Inflammatory macrophage treated with lipopolysaccharide for 1 hour (primary cell): Measurements from ENCODE around the gene EXOSC9.

Source experiments
- DNase-seq, 2 donors: peaks; one replicate each; pipeline ENCODE4 v3.0.0-alpha.2; 2020 to 2022

The EXOSC9 gene

GRCh38 chr4:121789960-121790829 is 10.9 kb upstream of the EXOSC9 start:
- DNase-seq: no peak

- DNase-seq: no peak
Measured at GRCh38 chr4:121790976-121791375, 10.1 kb upstream of the EXOSC9 start.

GRCh38 chr4:121791481-121791880 is 9.6 kb upstream of the EXOSC9 start:
- DNase-seq: no peak

GRCh38 chr4:121792966-121793365 is 8.2 kb upstream of the EXOSC9 start:
- no peak for DNase-seq

GRCh38 chr4:121794505-121795188 is 6.5 kb upstream of the EXOSC9 start:
- no peak for DNase-seq

GRCh38 chr4:121796283-121796682 is 4.8 kb upstream of the EXOSC9 start:
- DNase-seq: no peak

- DNase-seq: peak; percentile 17 to 24
Measured at GRCh38 chr4:121799208-121799823, 1.8 kb upstream of the EXOSC9 start.

- DNase-seq: no peak
Measured at GRCh38 chr4:121799867-121800501, 1.1 kb upstream of the EXOSC9 start.

- DNase-seq: no peak
Measured at GRCh38 chr4:121800638-121800960, 524 bp upstream of the EXOSC9 start.

- DNase-seq: no peak
Measured at GRCh38 chr4:121801715-121802075, 572 bp downstream of the EXOSC9 start.

- DNase-seq: no peak
Measured at GRCh38 chr4:121806411-121806810, 5.3 kb downstream of the EXOSC9 start.

GRCh38 chr4:121811122-121811521 is 10.0 kb downstream of the EXOSC9 start:
- DNase-seq: no peak

- no peak for DNase-seq
Measured at GRCh38 chr4:121814756-121815155, 13.6 kb downstream of the EXOSC9 start.

GRCh38 chr4:121817006-121817405 is 15.9 kb downstream of the EXOSC9 start:
- no peak for DNase-seq

- no peak for DNase-seq
Measured at GRCh38 chr4:121817701-121818100, 16.6 kb downstream of the EXOSC9 start.

GRCh38 chr4:121818215-121818614 is 17.1 kb downstream of the EXOSC9 start:
- DNase-seq: no peak

- no peak for DNase-seq
Measured at GRCh38 chr4:121819216-121819965, 18.3 kb downstream of the EXOSC9 start.

GRCh38 chr4:121822047-121822446 is 20.9 kb downstream of the EXOSC9 start:
- no peak for DNase-seq

- peak; percentile 48 to 52 for DNase-seq
Measured at GRCh38 chr4:121822796-121823504, 21.8 kb downstream of the EXOSC9 start.

- peak; percentile 95 to 98 for DNase-seq
Measured at GRCh38 chr4:121823505-121824170, 22.5 kb downstream of the EXOSC9 start, which contains the start of gene CCNA2. Gene CCNA2, minus strand, starts transcription at chr4:121823883. Its CDS starts 255 bp downstream, at chr4:121823628.

- no peak for DNase-seq
Measured at GRCh38 chr4:121824171-121824527, 23.0 kb downstream of the EXOSC9 start.
